K562 (cell line): Measurements from ENCODE around the gene CREB5. TPM values are rescaled to one million over a fixed set of nuclear protein-coding genes. Genes with fewer than 3 reads are reported as not detected.

ENCODE experiments used
- ATF4 ChIP-seq: fragments of 450-650 bp; formaldehyde crosslinking; IDR thresholded peaks from 2 replicates; pipeline ENCODE4 v1.4.0; 2022; ENCODE audit warnings: mild to moderate bottlenecking, moderate library complexity
- CHD2 ChIP-seq: IDR thresholded peaks from 2 replicates; pipeline ENCODE4 v1.6.1; 2011; ENCODE audit warnings: low read depth, low read length
- FOXA3 ChIP-seq, 2 experiments: fragments of 450-650 bp in 1 of 2; sonication (generic) in 1 of 2; formaldehyde crosslinking; IDR thresholded peaks in 1 of 2; conservative IDR thresholded peaks in 1 of 2; 2 replicates each; pipeline versions ENCODE4 v1.4.0 to v1.8.0; 2020 to 2022; ENCODE audit warnings: mild to moderate bottlenecking in 2 of 2, missing genetic modification reagents in 1 of 2
- SIRT6 ChIP-seq: IDR thresholded peaks from one replicate; pipeline ENCODE4 v1.6.1; 2012; ENCODE audit warnings: low read depth, mild to moderate bottlenecking, control low read depth, inconsistent platforms, low read length, moderate library complexity
- SRF ChIP-seq, 2 experiments: fragments of 250-450, 450-650 bp in 1 of 2; sonication (Bioruptor Pico) in 1 of 2; sonication (generic) in 1 of 2; formaldehyde crosslinking; IDR thresholded peaks; 2 replicates each; pipeline versions ENCODE4 v1.5.0 to v1.5.1; 2020 to 2022; ENCODE audit warnings: mild to moderate bottlenecking in 1 of 2, missing genetic modification reagents in 1 of 2
- ZNF407 ChIP-seq: fragments of 450-650 bp; IDR thresholded peaks from 2 replicates; pipeline ENCODE4 v1.6.1; 2016; ENCODE audit warnings: low read depth
- ZNF436 ChIP-seq: fragments of 250-450, 450-650 bp; sonication (Bioruptor Pico); formaldehyde crosslinking; IDR thresholded peaks from 2 replicates; pipeline ENCODE4 v1.7.0; 2020; ENCODE audit warnings: mild to moderate bottlenecking
- polyA plus RNA-seq, 8 experiments: library from polyadenylated mRNA; depleted of rRNA in 4 of 8; stranded (reverse) in 5 of 8; unstranded in 3 of 8; fragments of >200 nt; fragmentation: Nextera tagmentation in 2 of 8; fragmentation: Illumina TruSeq in 1 of 8; extraction: Ambion mirVana in 2 of 8; extraction: Trizol in 1 of 8; gene quantifications; 2 replicates each; pipeline versions ENCODE4 v1.2.1 to v1.2.3, GENCODE V29; 2011 to 2014; ENCODE audit warnings: inconsistent platforms in 1 of 8, missing spikeins in 1 of 8
- total RNA-seq, 7 experiments: library from RNA; depleted of rRNA in 6 of 7; stranded (reverse); fragments of >200 nt in 6 of 7; fragmentation: Illumina TruSeq in 2 of 7; extraction: Trizol in 2 of 7; gene quantifications; 2 replicates each; pipeline versions ENCODE4 v1.2.1 to v1.2.3, GENCODE V29; 2011 to 2021; ENCODE audit warnings: low replicate concordance in 1 of 7

Gene CREB5
- total and polyA plus RNA-seq, 9 of the 15 experiments (the other 6 are each of a cell fraction or from before 2014, with no cell fraction given), result 0.33 to 6.4 (median 1.8) TPM

GRCh38 chr7:28520074-28521015 is 108.0 kb downstream of the CREB5 start (continued):
- TF ChIP-seq ZNF407 (no peak), FOXA3 (CRISPR knock-in tag; conservative IDR thresholded peaks at IDR 0.05 in 1 of 2, IDR thresholded peaks at IDR 0.05 in 1 of 2) (no peak), SIRT6 (no peak), CHD2 (no peak), SRF (CRISPR knock-in tag; IDR thresholded peaks at IDR 0.05) (no peak), ATF4 (CRISPR knock-in tag) (no peak), ZNF436 (CRISPR knock-in tag) (no peak)
